ENCODE results near the gene LRP8.

Gene LRP8

GRCh38 chr1:53324321-53324720, 3.5 kb downstream of the LRP8 start:
- in situ Hi-C loops (cut with MboI; ENCODE audit: low sequenced_read_pairs), result no loop called here

- in situ Hi-C loops (cut with MboI; ENCODE audit: low sequenced_read_pairs), result no loop called here
These were observed 4.6 kb downstream of the LRP8 start for GRCh38 chr1:53323316-53323715.

GRCh38 chr1:53321776-53322602, 5.9 kb downstream of the LRP8 start:
- in situ Hi-C loops (cut with MboI; ENCODE audit: low sequenced_read_pairs), result no loop called here

- in situ Hi-C loops (cut with MboI; ENCODE audit: low sequenced_read_pairs), result no loop called here
These were observed 6.5 kb downstream of the LRP8 start for GRCh38 chr1:53321366-53321765.

- in situ Hi-C loops (cut with MboI; ENCODE audit: low sequenced_read_pairs), result no loop called here
These were observed 7.2 kb downstream of the LRP8 start for GRCh38 chr1:53320646-53321045.

- in situ Hi-C loops (cut with MboI; ENCODE audit: low sequenced_read_pairs), result no loop called here
These were observed 8.4 kb downstream of the LRP8 start for GRCh38 chr1:53319296-53320101.

- in situ Hi-C loops (cut with MboI; ENCODE audit: low sequenced_read_pairs), result no loop called here
These were observed 10.0 kb downstream of the LRP8 start for GRCh38 chr1:53317646-53318539.

- in situ Hi-C loops (cut with MboI; ENCODE audit: low sequenced_read_pairs), result no loop called here
These were observed 10.9 kb downstream of the LRP8 start for GRCh38 chr1:53316766-53317581.

- in situ Hi-C loops (cut with MboI; ENCODE audit: low sequenced_read_pairs), result no loop called here
These were observed 11.5 kb downstream of the LRP8 start for GRCh38 chr1:53316424-53316765.

GRCh38 chr1:53315456-53316423, 12.1 kb downstream of the LRP8 start:
- in situ Hi-C loops (cut with MboI; ENCODE audit: low sequenced_read_pairs), result no loop called here

- in situ Hi-C loops (cut with MboI; ENCODE audit: low sequenced_read_pairs), result no loop called here
These were observed 12.8 kb downstream of the LRP8 start for GRCh38 chr1:53315046-53315445.

GRCh38 chr1:53314606-53315005, 13.3 kb downstream of the LRP8 start:
- in situ Hi-C loops (cut with MboI; ENCODE audit: low sequenced_read_pairs), result no loop called here

- in situ Hi-C loops (cut with MboI; ENCODE audit: low sequenced_read_pairs), result no loop called here
These were observed 13.8 kb downstream of the LRP8 start for GRCh38 chr1:53314096-53314495.

GRCh38 chr1:53313556-53313955, 14.3 kb downstream of the LRP8 start:
- in situ Hi-C loops (cut with MboI; ENCODE audit: low sequenced_read_pairs), result no loop called here

- in situ Hi-C loops (cut with MboI; ENCODE audit: low sequenced_read_pairs), result no loop called here
These were observed 16.1 kb downstream of the LRP8 start for GRCh38 chr1:53311702-53312305.

- in situ Hi-C loops (cut with MboI; ENCODE audit: low sequenced_read_pairs), result no loop called here
These were observed 16.8 kb downstream of the LRP8 start for GRCh38 chr1:53310847-53311681.

GRCh38 chr1:53309802-53310201, 18.1 kb downstream of the LRP8 start:
- in situ Hi-C loops (cut with MboI; ENCODE audit: low sequenced_read_pairs), result no loop called here

- in situ Hi-C loops (cut with MboI; ENCODE audit: low sequenced_read_pairs), result no loop called here
These were observed 19.4 kb downstream of the LRP8 start for GRCh38 chr1:53308506-53308905.
